Measurements from ENCODE around the gene HELZ. TPM values are rescaled to one million over a fixed set of nuclear protein-coding genes. Genes with fewer than 3 reads are reported as not detected.
A peak's percentile ranks its signal among the peaks of the same experiment; 100 is the strongest.

Gene HELZ
- polyA plus RNA-seq, 1 of the 3 experiments (the other 2 are of a cell fraction) = 4.3 TPM

- TF ChIP-seq FOSL2 (IDR thresholded peaks at IDR 0.05; ENCODE audit: borderline replicate concordance, low read depth) (no peak), SIN3A (IDR thresholded peaks at IDR 0.05; ENCODE audit: borderline replicate concordance, low read depth, low read length) (no peak)
These were observed 2.5 kb upstream of the HELZ start (continued) for GRCh38 chr17:67247416-67247900.

GRCh38 chr17:67246653-67247415 lies 1.8 kb upstream of the HELZ start:
- no peak overlapping the region for H3K9ac ChIP-seq
- no peaks in the 10 kb centered on the region for H3K9me2 ChIP-seq
- peak overlapping the region; percentile 92 for H3K4me3 ChIP-seq (ENCODE audit: low read depth in 2 of 2, low read length in 1 of 2)
- POLR2A ChIA-PET = interaction anchor here (0.5 kb wide), 1 partner anchor 42 kb away, joined by 3 read pairs; no protein-coding TSS in a partner anchor
- H3K4me1 ChIP-seq (ENCODE audit: control insufficient read depth in 1 of 2, insufficient read depth in 2 of 2, low read depth in 1 of 2, low read length in 1 of 2) = peaks cover 7 to 18% of the 10 kb centered on the region in 2 experiments; a peak in 3 of 4 replicates
- CTCF ChIA-PET = no interaction called here
- no peak for DNase-seq
- no peak overlapping the region for H3K27ac ChIP-seq (ENCODE audit: low read depth in 2 of 2, low read length in 1 of 2)
- H3K79me2 ChIP-seq (ENCODE audit: insufficient read depth) = peaks cover 32% of the 10 kb centered on the region
- no peaks in the 10 kb centered on the region for H3K9me3 ChIP-seq
- H3K4me2 ChIP-seq = peak overlapping the region; percentile 93
- H3F3A ChIP-seq (replicated peaks; ENCODE audit: insufficient read depth) = peaks cover 5% of the 10 kb centered on the region
- peak overlapping the region; percentile 97; the same call in 1 of the 2 replicates for H2AFZ ChIP-seq (ENCODE audit: low read depth)
- H4K20me1 ChIP-seq (ENCODE audit: insufficient read depth) = peaks cover 9% of the 10 kb centered on the region; the same call in 1 of the 2 replicates
- TF ChIP-seq, protein P1, sequence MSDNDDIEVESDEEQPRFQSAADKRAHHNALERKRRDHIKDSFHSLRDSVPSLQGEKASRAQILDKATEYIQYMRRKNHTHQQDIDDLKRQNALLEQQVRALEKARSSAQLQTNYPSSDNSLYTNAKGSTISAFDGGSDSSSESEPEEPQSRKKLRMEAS (IDR thresholded peaks at IDR 0.05; ENCODE audit: low read depth) = peak; percentile 44; the same call in 1 of the 2 replicates
- TF ChIP-seq MXI1 (IDR thresholded peaks at IDR 0.05; ENCODE audit: low read depth, low read length) (no peak), EP300 (IDR thresholded peaks at IDR 0.05; ENCODE audit: borderline replicate concordance in 1 of 2, low read depth in 1 of 2, low read length in 1 of 2) (no peak), JUND (IDR thresholded peaks at IDR 0.05) (peak; percentile 48; the same call in 1 of the 2 replicates), FOSL2 (IDR thresholded peaks at IDR 0.05; ENCODE audit: borderline replicate concordance, low read depth) (peak; percentile 52; the same call in 1 of the 2 replicates)
- peaks cover 7 to 10% of the 10 kb centered on the region in 2 experiments for H3K36me3 ChIP-seq (replicated peaks in 1 of 2; ENCODE audit: control insufficient read depth in 1 of 2, insufficient read depth in 2 of 2, low read length in 1 of 2)
- H3K27me3 ChIP-seq (ENCODE audit: insufficient read depth) = no peaks in the 10 kb centered on the region
- 63% methylated on average over 17 of the region's 17 CpGs for WGBS (ENCODE audit: low lambda C conversion rate)

- CTCF ChIA-PET = interaction anchor here (1.5 to 2.0 kb wide), 2 partner anchors 25 to 346 kb away, joined by 4 to 13 read pairs; no protein-coding TSS in a partner anchor
- peak overlapping the region; percentile 92 for H3K4me3 ChIP-seq (ENCODE audit: low read depth in 2 of 2, low read length in 1 of 2)
- H3F3A ChIP-seq (replicated peaks; ENCODE audit: insufficient read depth) = peaks cover 5% of the 10 kb centered on the region
- WGBS (ENCODE audit: low lambda C conversion rate) = 52% methylated on average over 8 of the region's 8 CpGs
- peak; percentile 33 for DNase-seq
- peak overlapping the region; percentile 93 for H3K4me2 ChIP-seq
- H3K27ac ChIP-seq (ENCODE audit: low read depth in 2 of 2, low read length in 1 of 2) = no peak overlapping the region
- no peaks in the 10 kb centered on the region for H3K9me2 ChIP-seq
- peak overlapping the region; percentile 79; the same call in 1 of the 2 replicates for H3K9ac ChIP-seq
- peaks cover 37% of the 10 kb centered on the region for H3K79me2 ChIP-seq (ENCODE audit: insufficient read depth)
- peak overlapping the region; percentile 97; the same call in 1 of the 2 replicates for H2AFZ ChIP-seq (ENCODE audit: low read depth)
- no peaks in the 10 kb centered on the region for H3K9me3 ChIP-seq
- H3K27me3 ChIP-seq (ENCODE audit: insufficient read depth) = no peaks in the 10 kb centered on the region
- H3K36me3 ChIP-seq (replicated peaks in 1 of 2; ENCODE audit: control insufficient read depth in 1 of 2, insufficient read depth in 2 of 2, low read length in 1 of 2) = peaks cover 12 to 15% of the 10 kb centered on the region in 2 experiments
- POLR2A ChIA-PET = interaction anchor here (0.6 kb wide), 2 partner anchors 25 to 281 kb away, joined by 3 read pairs; no protein-coding TSS in a partner anchor
- no peak for TF ChIP-seq USF1 (IDR thresholded peaks at IDR 0.05; ENCODE audit: borderline replicate concordance, low read depth)
- TF ChIP-seq TAF1 (IDR thresholded peaks at IDR 0.05; ENCODE audit: borderline replicate concordance, low read depth, low read length) = no peak
- no peak for TF ChIP-seq RXRA (IDR thresholded peaks at IDR 0.05; ENCODE audit: borderline replicate concordance, low read depth)
- TF ChIP-seq GABPA (IDR thresholded peaks at IDR 0.05; ENCODE audit: low read depth) = no peak
- H3K4me1 ChIP-seq (ENCODE audit: control insufficient read depth in 1 of 2, insufficient read depth in 2 of 2, low read depth in 1 of 2, low read length in 1 of 2) = peaks cover 7 to 18% of the 10 kb centered on the region in 2 experiments; a peak in 3 of 4 replicates
- peaks cover 14% of the 10 kb centered on the region; the same call in 1 of the 2 replicates for H4K20me1 ChIP-seq (ENCODE audit: insufficient read depth)
These were observed 1.3 kb upstream of the HELZ start for GRCh38 chr17:67246403-67246652.
